Karpas-422 (cell line): ENCODE results near the gene SLC20A1. TPM values are rescaled to one million over a fixed set of nuclear protein-coding genes. Genes with fewer than 3 reads are reported as not detected.

Experiments
- DNase-seq: peaks from one replicate; pipeline ENCODE4 v3.0.0-alpha.2; 2015
- H2AFZ ChIP-seq: fragments of 200-600 bp; sonication (generic); 2 replicates; pipeline ENCODE4 v1.6.1; 2014; ENCODE audit warnings: antibody characterized with exemption, low read length, mixed read lengths
- H3K27ac ChIP-seq: fragments of 200-600 bp; sonication (generic); 2 replicates; pipeline ENCODE4 v1.5.1; 2014; ENCODE audit warnings: mild to moderate bottlenecking, low read length, moderate library complexity
- H3K27me3 ChIP-seq: fragments of 200-600 bp; sonication (generic); 2 replicates; pipeline ENCODE4 v1.6.1; 2014; ENCODE audit warnings: low read length, mixed read lengths
- H3K36me3 ChIP-seq: fragments of 200-600 bp; sonication (generic); 2 replicates; pipeline ENCODE4 v1.6.1; 2014; ENCODE audit warnings: low read length, mixed read lengths; ENCODE audit not compliant: insufficient read depth
- H3K4me1 ChIP-seq: fragments of 200-600 bp; sonication (generic); 2 replicates; pipeline ENCODE4 v1.6.1; 2014; ENCODE audit warnings: mild to moderate bottlenecking, low read length, mixed read lengths
- H3K4me2 ChIP-seq: fragments of 200-600 bp; sonication (generic); 2 replicates; pipeline ENCODE4 v1.6.1; 2014; ENCODE audit warnings: low read length, low read depth, mild to moderate bottlenecking; ENCODE audit not compliant: poor library complexity, severe bottlenecking
- H3K4me3 ChIP-seq: fragments of 200-600 bp; sonication (generic); 2 replicates; pipeline ENCODE4 v1.5.1; 2014; ENCODE audit warnings: mild to moderate bottlenecking, antibody characterized with exemption, low read length, mixed read lengths
- H3K79me2 ChIP-seq: fragments of 200-600 bp; sonication (generic); 2 replicates; pipeline ENCODE4 v1.6.1; 2014; ENCODE audit warnings: mild to moderate bottlenecking, low read length, mixed read lengths
- H3K9ac ChIP-seq: fragments of 200-600 bp; sonication (generic); 2 replicates; pipeline ENCODE4 v1.6.0; 2014; ENCODE audit warnings: low read length
- H3K9me2 ChIP-seq: fragments of 200-600 bp; sonication (generic), shearing (Covaris generic); replicated peaks from 2 replicates; pipeline ENCODE4 v1.6.0; 2014; ENCODE audit warnings: mild to moderate bottlenecking, low read length, moderate library complexity; ENCODE audit not compliant: insufficient read depth
- H3K9me3 ChIP-seq: fragments of 300-700, 200-600 bp; sonication (generic); 2 replicates; pipeline ENCODE4 v1.6.1; 2014; ENCODE audit warnings: low read length, mixed read lengths
- H4K20me1 ChIP-seq: fragments of 200-600 bp; sonication (generic); 2 replicates; pipeline ENCODE4 v1.6.1; 2014; ENCODE audit warnings: mild to moderate bottlenecking, antibody characterized with exemption, low read length, low read depth; ENCODE audit not compliant: insufficient read depth
- total RNA-seq: library from RNA; depleted of rRNA; stranded (reverse); fragments of >200 nt; shearing (Covaris generic); gene quantifications from 2 replicates; pipeline ENCODE4 v1.2.3, GENCODE V29; 2014; ENCODE audit warnings: low replicate concordance

SLC20A1 gene
- total RNA-seq, 1 experiment from 2014 or later, result 48.4 TPM

GRCh38 chr2:112692495-112692911 lies 46.8 kb downstream of the SLC20A1 start:
- no peaks in the 10 kb centered on the region for H3K79me2 ChIP-seq
- no peaks in the 10 kb centered on the region for H3K9me3 ChIP-seq
- no peak overlapping the region for H3K27ac ChIP-seq
- H3K36me3 ChIP-seq, result no peaks in the 10 kb centered on the region
- H3K27me3 ChIP-seq, result no peaks in the 10 kb centered on the region
- H3K9me2 ChIP-seq, result no peaks in the 10 kb centered on the region
- H3K4me2 ChIP-seq, result no peak overlapping the region
- H3K9ac ChIP-seq, result no peak overlapping the region
- DNase-seq, result no peak
- H4K20me1 ChIP-seq, result no peaks in the 10 kb centered on the region
- no peak overlapping the region for H3K4me3 ChIP-seq
- H2AFZ ChIP-seq, result no peak overlapping the region
- H3K4me1 ChIP-seq, result peaks cover 4% of the 10 kb centered on the region; the same call in 1 of the 2 replicates

GRCh38 chr2:112692918-112693317 lies 47.2 kb downstream of the SLC20A1 start:
- no peaks in the 10 kb centered on the region for H3K9me3 ChIP-seq
- no peak overlapping the region for H3K9ac ChIP-seq
- H3K27ac ChIP-seq, result no peak overlapping the region
- H3K36me3 ChIP-seq, result no peaks in the 10 kb centered on the region
- H3K9me2 ChIP-seq, result no peaks in the 10 kb centered on the region
- no peaks in the 10 kb centered on the region for H4K20me1 ChIP-seq
- H3K79me2 ChIP-seq, result no peaks in the 10 kb centered on the region
- no peak for DNase-seq
- H3K4me2 ChIP-seq, result no peak overlapping the region
- H3K27me3 ChIP-seq, result no peaks in the 10 kb centered on the region
- no peak overlapping the region for H2AFZ ChIP-seq
- H3K4me1 ChIP-seq, result peaks cover 4% of the 10 kb centered on the region; the same call in 1 of the 2 replicates
- H3K4me3 ChIP-seq, result no peak overlapping the region

- DNase-seq, result no peak
- Histone ChIP-seq H3K4me2 (no peak overlapping the region), H3K9ac (no peak overlapping the region), H4K20me1 (no peaks in the 10 kb centered on the region), H3K9me2 (no peaks in the 10 kb centered on the region), H2AFZ (no peak overlapping the region), H3K4me1 (peaks cover 4% of the 10 kb centered on the region; the same call in 1 of the 2 replicates), H3K36me3 (no peaks in the 10 kb centered on the region), H3K4me3 (no peak overlapping the region), H3K27ac (no peak overlapping the region), H3K79me2 (no peaks in the 10 kb centered on the region), H3K9me3 (no peaks in the 10 kb centered on the region), H3K27me3 (no peaks in the 10 kb centered on the region)
Measured at GRCh38 chr2:112693596-112693995, 47.9 kb downstream of the SLC20A1 start.

GRCh38 chr2:112694182-112694581 lies 48.4 kb downstream of the SLC20A1 start:
- no peak overlapping the region for H3K9ac ChIP-seq

GRCh38 chr2:112698834-112699515 lies 53.2 kb downstream of the SLC20A1 start:
- no peak for DNase-seq
- H2AFZ ChIP-seq, result no peak overlapping the region
- H3K4me2 ChIP-seq, result no peak overlapping the region
- no peak overlapping the region for H3K9ac ChIP-seq
- H3K9me2 ChIP-seq, result no peaks in the 10 kb centered on the region
- H3K79me2 ChIP-seq, result no peaks in the 10 kb centered on the region
- H3K36me3 ChIP-seq, result no peaks in the 10 kb centered on the region
- no peaks in the 10 kb centered on the region for H3K27me3 ChIP-seq
- H3K4me3 ChIP-seq, result no peak overlapping the region
- H4K20me1 ChIP-seq, result no peaks in the 10 kb centered on the region
- H3K9me3 ChIP-seq, result no peaks in the 10 kb centered on the region
- H3K27ac ChIP-seq, result no peak overlapping the region
- no peaks in the 10 kb centered on the region for H3K4me1 ChIP-seq

More at GRCh38 chr2:112694182-112694581, 48.4 kb downstream of the SLC20A1 start:
- Histone ChIP-seq H3K79me2 (no peaks in the 10 kb centered on the region), H4K20me1 (no peaks in the 10 kb centered on the region), H3K9me3 (no peaks in the 10 kb centered on the region), H3K27me3 (no peaks in the 10 kb centered on the region), H3K4me1 (peaks cover 4% of the 10 kb centered on the region; the same call in 1 of the 2 replicates), H2AFZ (no peak overlapping the region), H3K9me2 (no peaks in the 10 kb centered on the region), H3K27ac (no peak overlapping the region), H3K36me3 (no peaks in the 10 kb centered on the region), H3K4me3 (no peak overlapping the region), H3K4me2 (no peak overlapping the region)
- no peak for DNase-seq

- H3K79me2 ChIP-seq, result no peaks in the 10 kb centered on the region
- H3K27me3 ChIP-seq, result no peaks in the 10 kb centered on the region
- H3K27ac ChIP-seq, result no peak overlapping the region
- no peak for DNase-seq
- H3K9ac ChIP-seq, result no peak overlapping the region
- H3K4me1 ChIP-seq, result no peaks in the 10 kb centered on the region
- no peak overlapping the region for H3K4me3 ChIP-seq
- no peaks in the 10 kb centered on the region for H3K9me2 ChIP-seq
- H3K4me2 ChIP-seq, result no peak overlapping the region
- no peak overlapping the region for H2AFZ ChIP-seq
- H4K20me1 ChIP-seq, result no peaks in the 10 kb centered on the region
- H3K9me3 ChIP-seq, result no peaks in the 10 kb centered on the region
- H3K36me3 ChIP-seq, result no peaks in the 10 kb centered on the region
Measured at GRCh38 chr2:112699984-112700667, 54.4 kb downstream of the SLC20A1 start.

GRCh38 chr2:112701052-112701451 lies 55.3 kb downstream of the SLC20A1 start:
- Histone ChIP-seq H3K4me3 (no peak overlapping the region), H3K4me1 (no peaks in the 10 kb centered on the region), H3K27ac (no peak overlapping the region), H3K4me2 (no peak overlapping the region), H3K79me2 (no peaks in the 10 kb centered on the region), H3K9ac (no peak overlapping the region), H4K20me1 (no peaks in the 10 kb centered on the region), H3K36me3 (no peaks in the 10 kb centered on the region), H3K27me3 (no peaks in the 10 kb centered on the region), H3K9me2 (no peaks in the 10 kb centered on the region), H3K9me3 (no peaks in the 10 kb centered on the region), H2AFZ (no peak overlapping the region)
- DNase-seq, result no peak

GRCh38 chr2:112703684-112704083 lies 57.9 kb downstream of the SLC20A1 start:
- H3K9me2 ChIP-seq, result no peaks in the 10 kb centered on the region
- no peaks in the 10 kb centered on the region for H4K20me1 ChIP-seq
- H3K79me2 ChIP-seq, result no peaks in the 10 kb centered on the region
- H3K27ac ChIP-seq, result no peak overlapping the region
- H3K4me1 ChIP-seq, result no peaks in the 10 kb centered on the region
- H3K4me3 ChIP-seq, result no peak overlapping the region
- no peak overlapping the region for H3K4me2 ChIP-seq
- H3K27me3 ChIP-seq, result no peaks in the 10 kb centered on the region
- DNase-seq, result no peak
- no peak overlapping the region for H2AFZ ChIP-seq
- no peaks in the 10 kb centered on the region for H3K36me3 ChIP-seq
- H3K9ac ChIP-seq, result no peak overlapping the region
- no peaks in the 10 kb centered on the region for H3K9me3 ChIP-seq
